GM18498 (cell line): ENCODE results near the gene VPS26A.
"Not testable (repeated sequence)": the region's sequence is repeated elsewhere in the genome, so short reads cannot be mapped to it uniquely, and the experiment has no call there.

Experiments
- ATAC-seq: cut with Tn5 transposase; IDR thresholded peaks from one replicate; pipeline ENCODE4 v1.9.1; 2021; ENCODE audit warnings: mild to moderate bottlenecking, moderate library complexity; ENCODE audit not compliant: unreplicated experiment

VPS26A gene

DNA sequence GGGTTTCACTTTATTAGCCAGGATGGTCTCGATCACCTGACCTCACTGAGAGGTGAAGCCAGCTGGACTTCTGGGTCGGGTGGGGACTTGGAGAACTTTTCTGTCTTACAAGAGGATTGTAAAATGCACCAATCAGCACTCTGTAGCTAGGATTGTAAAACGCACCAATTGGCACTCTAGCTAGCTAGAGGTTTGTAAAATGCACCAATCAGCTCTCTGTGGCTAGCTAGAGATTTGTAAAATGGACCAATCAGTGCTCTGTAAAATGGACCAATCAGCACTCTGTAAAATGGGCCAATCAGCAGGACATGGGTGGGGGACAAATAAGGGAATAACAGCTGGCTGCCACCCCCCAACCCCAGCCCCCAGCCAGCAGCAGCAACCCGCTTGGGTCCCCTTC lies 51.3 kb downstream of the VPS26A start:
- ATAC-seq = not testable (repeated sequence)

DNA sequence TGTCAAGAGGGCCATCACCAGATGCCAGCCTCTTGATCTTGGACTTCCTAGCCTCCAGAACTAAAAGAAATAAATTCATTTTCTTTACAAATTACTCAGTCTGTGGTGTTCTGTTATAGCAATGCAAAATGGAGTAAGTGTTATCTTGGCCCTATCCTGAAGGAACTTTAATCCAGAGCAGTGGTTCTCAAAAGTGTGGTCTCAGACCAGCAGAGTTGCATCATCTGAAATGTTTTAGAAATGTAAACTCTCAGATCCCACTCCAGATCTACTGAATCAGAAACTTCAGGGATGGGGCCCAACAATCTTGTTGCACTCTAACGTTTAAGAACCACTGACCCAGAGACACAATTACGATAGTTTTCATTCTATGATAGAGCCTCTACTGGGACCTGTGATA lies 52.8 kb downstream of the VPS26A start:
- no peak for ATAC-seq

DNA sequence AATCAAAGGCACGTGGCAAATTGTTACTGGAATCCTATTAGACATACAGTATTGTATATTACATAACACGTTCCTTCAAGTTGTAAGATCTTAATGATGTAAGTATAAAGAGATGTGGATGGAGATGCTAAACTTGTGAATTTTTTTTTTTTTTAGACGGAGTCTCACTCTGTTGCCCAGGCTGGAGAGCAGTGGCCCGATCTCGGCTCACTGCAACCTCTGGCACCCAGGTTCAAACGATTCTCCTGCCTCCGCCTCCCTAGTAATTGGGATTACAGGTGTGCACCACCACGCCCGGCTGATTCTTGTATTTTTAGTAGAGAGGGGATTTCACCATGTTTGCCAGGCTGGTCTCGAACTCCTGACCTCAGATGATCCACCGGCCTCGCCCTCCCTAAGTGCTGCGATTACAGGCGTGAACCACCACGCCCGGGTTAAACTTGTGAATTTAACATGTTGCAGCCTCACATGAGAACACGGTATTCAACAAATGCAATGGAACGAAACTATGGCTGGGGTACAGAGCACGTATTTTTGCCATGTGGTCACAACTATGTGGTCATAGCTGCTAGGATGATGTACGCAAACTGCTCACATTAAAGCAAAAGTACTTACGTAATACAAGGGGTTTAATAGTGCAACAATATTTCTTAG lies 55.2 kb downstream of the VPS26A start:
- peak; percentile 26 for ATAC-seq

DNA sequence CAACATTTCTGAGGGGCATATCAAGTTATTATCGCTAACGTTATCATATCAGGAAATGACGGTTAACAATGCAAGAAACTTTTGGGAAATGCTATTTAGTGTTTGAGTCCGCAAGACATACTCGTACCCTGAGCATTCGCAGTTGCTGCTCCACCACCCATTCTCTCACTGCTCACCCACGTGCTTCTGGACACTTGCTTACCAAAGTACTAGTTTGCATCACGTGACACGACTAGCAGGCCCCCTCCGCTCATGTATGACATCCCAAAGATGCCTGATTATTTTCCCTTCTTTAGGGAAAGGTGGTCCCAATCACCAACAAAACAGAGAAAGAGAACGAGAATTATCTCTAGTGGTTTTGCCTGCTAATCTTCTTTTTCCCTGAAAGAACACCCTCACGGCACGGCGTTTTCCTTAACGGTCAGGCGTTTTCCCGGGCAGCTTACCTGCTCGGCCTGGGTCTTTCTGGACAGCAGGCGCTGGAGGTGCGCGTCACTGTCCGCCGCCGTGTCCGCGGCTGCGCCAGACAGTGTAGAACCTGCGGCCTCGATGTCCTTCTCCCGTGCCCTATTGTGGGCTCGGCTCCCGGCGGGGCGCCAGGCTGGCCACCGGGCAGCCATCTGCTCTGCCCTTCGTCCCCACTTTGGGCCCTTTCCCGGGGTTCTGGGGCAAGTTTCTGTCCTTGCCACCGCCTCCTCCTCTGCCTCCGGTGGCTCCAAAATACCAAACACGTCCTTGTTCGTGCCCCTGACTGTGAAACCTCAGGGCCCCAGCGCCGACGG lies 56.0 kb downstream of the VPS26A start, which contains the start of gene SUPV3L1:
Gene SUPV3L1, plus strand, starts transcription at position 492 of the 782 bp plus-strand sequence. Its CDS starts 58 bp downstream, at position 550.
- ATAC-seq = peak; percentile 86

DNA sequence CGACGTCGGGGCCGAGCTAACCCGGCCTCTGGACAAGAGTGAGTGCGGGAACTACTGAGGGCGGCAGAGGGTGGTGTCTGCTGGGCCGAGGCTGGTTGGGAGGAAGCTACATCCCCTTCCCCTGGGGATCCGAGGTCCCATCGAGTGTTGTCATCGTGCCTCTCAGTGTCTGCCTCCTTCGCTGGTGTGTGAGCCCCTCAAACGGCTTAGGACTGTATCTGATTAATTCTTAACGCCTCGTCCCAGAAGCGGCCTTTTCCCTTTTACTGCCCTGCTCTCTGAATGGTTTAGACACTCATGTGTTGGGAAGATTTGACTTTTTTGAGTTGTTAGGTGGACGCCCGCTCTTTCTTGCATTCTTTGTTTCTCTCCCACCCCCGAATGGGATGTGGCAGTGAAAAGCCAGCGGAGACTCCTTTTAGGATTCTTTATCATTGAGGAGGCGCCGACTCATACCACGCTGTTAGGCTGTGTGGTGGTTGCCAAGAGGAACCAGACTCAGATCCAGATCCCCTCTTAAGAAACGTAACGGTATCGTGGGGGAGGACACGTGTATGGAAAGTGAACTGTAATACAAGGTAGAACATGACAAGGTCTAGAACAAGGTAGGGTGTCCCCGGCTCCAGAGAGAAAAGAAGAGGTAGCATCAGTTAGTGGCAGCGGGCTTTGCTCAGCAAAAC lies 56.7 kb downstream of the VPS26A start:
- ATAC-seq = no peak

DNA sequence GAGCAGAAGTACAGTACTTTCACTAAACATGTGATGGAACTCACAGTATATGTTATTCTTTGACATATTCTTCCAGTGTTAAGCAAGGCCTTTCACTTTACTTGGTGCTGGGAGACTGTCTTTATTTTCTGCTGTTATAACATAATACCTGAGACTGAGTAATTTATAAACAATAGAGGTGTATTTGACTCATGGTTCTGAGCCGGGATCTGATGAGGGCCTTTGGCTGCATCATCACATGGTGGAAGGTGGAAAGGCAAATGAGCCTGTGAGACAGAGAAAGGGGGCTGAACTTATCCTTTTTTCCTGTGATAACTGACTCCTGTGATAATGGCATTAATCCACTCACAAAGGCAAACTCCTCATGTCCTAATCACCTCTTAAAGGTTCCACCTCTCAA lies 57.5 kb downstream of the VPS26A start:
- ATAC-seq = no peak

DNA sequence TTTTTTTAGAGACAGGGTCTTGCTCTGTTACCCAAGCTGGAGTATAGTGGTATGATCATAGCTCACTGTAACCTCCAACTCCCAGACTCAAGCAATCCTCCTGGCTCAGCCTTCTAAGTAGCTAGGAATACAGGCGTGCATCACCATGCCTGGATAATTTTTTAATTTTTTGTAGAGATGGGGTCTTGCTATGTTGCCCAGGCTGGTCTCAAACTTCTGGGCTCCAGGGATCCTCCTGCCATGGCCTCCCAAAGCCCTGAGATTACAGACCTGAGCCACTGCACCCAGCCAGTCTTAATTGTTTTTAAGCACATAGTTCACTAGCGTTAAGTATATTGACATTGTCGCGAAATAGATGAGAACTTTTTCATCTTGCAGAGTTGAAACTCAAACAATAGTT lies 58.0 kb downstream of the VPS26A start:
- no peak for ATAC-seq

DNA sequence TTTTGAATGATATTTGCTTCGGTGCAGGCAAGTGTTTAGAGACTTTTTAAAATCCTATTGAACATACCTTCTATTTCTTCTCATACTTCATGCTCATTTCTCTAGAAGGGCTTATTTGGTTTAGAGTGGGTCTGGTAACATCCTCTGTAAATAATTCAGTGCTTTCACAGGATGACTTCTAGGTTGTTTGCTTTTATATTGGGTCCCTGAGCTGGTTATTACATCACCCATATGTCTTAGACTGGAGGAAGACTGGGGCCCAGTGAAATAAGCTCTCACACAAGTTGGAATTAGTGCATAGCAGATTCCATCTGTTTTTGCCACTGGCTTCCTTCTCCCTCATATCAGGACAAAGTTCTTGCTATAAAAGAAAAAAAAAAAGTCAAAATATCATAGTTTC lies 62.5 kb downstream of the VPS26A start:
- ATAC-seq = no peak

DNA sequence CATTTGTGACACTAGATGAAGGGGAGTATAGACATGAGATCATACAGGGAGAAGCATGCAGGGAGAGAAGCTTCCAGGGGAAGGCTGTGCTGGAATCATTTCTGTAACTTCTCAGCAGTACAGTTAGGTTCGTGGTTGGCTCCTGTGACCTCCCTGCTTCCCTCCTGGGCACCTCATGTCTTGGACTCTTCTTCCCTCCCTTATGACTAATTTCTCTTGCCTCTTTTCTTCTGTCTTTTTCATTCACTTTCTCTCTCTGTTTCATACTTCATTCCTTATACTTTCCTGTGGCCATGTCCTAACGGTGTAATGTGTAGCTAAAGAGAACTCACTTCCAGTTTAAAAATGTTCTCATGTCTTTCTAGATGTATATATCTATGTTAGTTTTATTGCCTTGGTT lies 77.1 kb downstream of the VPS26A start:
- no peak for ATAC-seq

DNA sequence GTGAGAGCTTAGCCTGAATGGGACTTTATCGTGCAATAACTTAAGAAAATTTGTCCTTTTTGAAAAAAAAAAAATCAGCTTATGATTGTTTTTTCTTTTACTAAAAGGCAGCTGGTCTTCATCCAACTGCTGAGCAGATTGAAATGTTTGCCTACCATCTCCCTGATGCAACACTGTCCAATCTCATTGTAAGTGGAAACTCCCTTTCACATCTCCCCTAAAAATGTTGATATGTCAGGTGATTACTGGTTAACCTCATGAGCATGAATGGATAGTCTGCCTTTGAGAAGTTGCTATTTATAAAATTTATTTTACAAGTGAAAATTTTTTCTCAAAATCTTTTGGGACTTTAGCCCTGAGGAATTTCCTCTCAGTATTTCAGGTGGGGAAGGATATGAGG lies 78.4 kb downstream of the VPS26A start:
- no peak for ATAC-seq

DNA sequence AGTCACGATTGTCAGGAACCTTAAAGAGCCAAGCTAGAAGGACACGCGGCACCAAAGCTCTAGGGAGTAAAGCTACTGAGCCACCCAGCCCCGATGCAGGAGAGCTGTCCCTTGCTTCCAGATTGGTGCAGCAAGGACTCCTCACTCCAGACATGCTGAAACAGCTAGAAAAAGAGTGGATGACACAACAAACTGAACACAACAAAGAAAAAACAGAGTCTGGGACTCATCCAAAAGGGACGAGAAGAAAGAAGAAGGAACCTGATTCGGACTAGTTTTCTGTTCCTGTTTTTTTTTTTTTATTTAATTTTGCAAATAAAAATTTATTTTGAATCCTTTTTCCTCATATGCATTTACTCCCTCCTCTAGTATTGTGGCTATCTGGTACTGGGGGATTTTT lies 84.8 kb downstream of the VPS26A start:
- ATAC-seq = no peak

DNA sequence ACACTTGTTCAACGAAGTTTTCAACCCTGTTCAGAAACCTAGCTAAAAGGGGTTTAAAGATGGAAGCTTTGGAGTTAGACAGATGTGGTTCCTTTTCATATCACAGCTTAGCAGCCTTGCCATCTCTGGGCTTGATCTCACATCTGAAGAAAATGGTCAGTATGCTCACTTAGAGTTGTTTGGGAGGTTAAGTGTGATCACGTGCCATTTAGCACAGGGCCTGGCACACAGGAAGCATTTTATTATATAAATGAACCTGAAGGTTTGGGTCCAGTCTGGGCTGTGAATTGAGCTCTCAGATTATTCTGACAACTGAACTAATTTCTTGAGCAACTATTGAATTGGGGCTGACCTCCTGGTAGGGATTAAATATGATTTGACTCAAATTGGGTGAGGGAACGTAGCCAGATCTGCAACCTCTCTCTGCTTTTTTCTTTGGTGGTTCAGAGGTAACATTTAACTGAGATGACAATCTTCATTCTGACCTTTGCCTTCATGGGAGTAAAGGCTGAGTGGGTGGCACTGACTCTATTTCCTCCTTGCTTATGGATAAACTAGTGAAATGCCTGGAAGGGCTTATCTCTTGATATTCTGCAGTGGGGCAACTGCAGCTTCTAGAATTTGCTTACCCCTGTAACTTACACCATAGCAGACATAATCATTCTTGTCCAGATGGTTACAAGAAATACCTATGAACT lies 86.0 kb downstream of the VPS26A start:
- no peak for ATAC-seq

DNA sequence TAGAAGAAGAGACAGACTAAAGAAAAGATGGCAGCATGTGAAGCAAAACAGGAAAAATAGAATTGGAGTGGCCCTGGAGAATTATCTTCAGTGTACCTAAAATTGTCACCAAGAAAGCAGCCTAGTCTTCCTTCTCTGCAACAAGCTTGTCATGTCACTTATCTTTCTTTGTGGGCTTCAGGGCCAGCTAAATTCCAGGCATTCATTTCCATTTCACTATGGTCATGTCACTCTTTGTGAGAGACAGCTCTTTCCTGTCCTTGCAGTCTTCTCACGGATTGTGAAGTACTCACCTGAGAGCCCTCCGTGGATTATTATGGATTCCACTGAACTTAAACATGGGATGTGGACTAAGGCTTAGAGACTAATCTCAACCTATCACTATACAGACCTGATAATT lies 87.1 kb downstream of the VPS26A start:
- ATAC-seq = no peak

DNA sequence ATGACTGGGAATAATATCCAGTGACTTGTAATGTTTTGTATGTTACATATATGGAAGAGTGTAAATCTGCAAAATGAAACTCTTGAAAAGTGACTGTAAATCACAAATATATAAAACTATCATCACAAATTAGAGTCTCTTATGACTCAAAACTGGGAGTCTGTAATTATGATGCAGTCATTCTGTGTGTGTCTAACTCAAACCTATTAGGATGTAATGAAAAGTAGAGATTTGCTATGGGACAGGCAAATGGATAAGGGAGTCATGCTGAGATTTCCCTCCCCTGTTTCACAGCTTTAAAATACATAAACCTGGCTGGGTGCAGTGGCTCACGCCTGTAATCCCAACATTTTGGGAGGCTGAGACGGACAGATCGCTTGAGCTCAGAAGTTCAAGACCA lies 87.5 kb downstream of the VPS26A start:
- ATAC-seq = no peak

DNA sequence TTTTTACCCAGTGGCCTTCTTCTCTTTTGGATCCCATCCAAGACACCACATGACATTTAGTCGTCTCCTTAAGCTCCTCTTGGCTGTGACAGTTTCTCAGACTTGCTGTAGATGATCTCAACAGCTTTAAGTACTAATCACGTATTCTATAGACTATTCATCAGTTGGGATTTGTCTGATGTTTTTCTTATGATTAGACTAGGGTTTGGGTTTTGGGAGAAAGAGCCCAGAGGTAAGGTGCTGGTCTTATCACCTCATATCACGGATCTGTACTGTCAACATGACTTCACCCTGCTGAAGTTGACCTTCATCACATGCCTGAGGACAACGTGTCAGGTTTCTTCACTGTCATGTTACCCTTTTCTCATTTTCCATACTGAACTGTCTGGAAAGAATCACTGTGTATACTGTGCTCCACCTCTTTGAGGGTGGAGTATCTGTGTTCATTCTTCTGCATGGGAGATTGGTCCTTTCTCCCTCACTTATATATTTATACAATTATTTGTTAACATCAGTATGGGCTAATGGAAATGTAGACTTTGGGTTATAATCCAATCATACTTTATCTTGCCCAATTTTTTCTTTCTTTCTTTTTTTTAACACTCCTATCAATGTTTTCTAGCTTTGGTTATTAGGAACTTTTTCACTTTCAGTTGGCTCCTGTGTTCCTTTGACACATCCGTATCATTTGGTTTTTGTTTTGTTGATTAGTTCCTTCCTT lies 89.8 kb downstream of the VPS26A start:
- ATAC-seq = no peak

DNA sequence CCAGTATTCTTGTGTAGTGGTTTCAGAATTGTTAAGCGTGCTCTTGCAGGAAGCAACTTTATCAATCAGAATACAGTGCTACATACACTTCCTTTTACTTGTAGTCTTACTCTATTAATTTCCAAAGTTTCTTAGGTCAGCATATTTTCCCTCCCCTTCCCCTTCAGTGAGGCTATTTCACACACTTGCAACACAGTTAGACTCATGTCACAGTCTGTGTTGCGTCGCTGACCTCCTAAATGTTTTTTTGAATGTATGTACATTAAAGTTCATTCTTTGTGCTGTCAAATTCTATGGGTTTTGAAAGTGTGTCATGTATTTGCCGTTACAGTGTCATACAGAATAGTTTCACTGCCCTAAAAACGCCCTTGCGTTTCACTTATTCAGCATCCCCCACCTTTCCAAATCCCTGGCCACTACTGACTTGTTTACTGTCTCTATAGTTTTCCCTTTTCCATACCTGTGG lies 90.7 kb downstream of the VPS26A start:
- no peak for ATAC-seq

DNA sequence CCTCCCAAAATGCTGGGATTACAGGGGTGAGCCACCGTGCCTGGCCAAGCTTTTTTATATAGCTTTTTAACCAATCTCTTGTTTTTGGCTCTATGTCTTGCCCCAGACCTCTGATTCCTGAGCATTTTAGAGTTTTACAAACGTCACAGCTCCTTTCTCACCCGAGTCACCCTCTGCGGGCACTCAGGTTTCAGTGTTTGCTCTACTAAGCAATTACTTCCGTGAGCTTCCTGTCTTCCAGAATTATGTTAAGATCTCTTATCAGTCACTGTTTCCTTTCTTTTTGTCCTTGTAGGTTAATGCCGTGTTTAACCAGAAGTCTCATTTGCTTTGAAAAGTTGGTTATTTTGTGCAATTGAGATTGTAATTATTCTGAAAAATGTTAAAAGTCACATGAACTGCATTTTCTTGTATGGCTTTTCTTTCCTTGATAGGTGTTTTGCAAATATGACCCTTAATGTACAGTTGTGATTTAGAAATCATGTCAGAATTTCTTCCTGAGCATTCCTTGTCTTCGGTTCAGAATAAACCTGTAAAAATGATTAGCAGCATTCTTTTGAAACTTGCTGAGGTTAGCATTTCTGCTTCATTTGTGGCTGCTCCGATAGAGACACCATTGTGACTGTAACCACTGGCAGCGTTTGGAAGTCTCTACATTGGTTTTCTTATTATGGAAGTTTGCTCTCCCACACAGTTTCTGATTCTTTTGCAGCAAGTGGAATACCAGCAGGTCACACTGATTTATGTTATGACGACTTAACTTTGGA lies 91.6 kb downstream of the VPS26A start:
- ATAC-seq = no peak

DNA sequence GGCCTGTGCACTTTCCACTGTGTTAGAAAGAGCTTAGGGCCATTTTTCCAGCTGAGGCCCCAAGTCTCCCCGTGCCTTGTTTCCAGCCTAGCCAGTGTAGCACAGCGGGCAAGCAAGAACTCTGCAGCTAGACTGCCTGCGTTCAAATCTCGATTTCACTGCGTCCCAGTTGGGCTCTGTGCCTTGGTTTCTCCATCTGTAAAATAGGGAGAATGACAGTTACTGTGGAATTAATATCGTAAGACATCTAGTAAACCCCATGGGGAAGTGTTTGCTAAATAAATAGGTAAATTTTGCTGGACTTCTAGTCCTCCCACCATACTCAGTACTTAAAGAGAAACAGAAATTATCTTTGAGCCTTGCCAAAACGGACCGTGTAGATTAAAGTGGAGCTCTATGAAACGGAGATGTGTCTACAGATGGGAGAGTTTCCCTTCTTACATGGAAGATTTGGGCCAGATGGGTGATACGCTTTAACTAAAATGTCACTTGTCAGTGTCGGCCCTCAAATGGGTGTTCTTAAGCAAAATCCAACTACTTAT lies 92.7 kb downstream of the VPS26A start:
- ATAC-seq = no peak

DNA sequence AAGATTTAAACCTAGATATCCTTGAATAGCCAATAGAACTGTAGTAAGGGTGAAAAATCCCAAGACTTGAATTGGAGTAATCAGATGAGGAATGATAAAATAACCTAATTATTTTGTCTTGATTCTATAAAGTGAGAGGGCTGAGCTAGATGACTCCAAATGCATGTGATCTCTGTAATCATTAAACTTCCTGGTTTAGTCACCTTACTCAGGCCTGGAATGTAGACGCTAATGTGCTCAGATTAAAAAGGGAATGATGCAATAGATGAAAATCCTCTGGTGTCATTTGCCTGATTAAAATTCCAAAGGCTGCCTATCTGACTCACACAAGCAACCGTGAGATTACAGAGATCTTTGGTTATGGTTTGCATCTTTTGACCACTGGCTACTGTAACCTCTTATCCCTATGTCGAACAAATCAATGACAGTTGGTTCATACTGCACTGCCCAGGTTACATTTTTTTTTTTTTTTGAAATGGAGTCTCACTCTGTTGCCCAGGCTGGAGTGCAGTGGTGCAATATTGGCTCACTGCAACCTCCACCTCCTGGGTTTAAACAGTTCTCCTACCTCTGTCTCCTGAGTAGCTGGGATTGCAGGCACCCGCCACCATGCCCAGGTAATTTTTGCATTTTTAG lies 93.3 kb downstream of the VPS26A start:
- ATAC-seq = no peak
